ENCODE data around the gene RFT1.
A peak's percentile ranks its signal among the peaks of the same experiment; 100 is the strongest.

Gene RFT1

DNA sequence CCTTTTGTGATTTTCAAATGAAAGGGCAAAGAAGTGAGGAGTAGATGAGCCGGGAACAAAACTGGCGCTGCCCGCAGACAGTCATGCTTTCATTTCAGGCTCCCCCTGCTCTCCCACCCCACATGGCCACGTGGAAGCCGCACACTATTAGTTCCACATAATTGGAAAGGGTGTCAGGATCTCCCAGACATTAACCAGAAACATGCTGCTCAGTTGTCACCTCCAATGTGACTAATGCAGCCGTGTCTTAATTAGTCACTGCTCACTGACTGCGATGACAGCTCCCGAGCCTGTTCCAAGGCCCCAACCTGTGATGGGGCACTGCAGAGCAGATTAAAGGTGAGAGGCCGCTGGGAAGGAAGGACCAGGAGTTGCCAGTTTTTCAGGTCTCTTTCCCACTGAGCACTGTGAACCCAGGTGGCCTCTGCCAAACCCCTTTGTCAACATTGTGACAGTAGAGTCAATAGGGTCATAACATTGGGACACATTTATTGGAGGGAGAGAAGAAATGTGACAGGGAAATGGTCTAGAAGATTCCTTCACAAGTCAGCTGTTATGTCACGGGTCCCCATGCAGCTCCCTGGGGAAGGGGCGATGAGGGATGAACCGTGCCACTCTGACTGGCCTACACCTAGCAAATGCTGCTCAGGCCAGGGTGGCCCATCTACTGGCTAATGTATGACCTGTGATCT lies 45.8 kb downstream of the RFT1 start:
- no peak for DNase-seq

GRCh38 chr3:53083949-53084309 lies 46.3 kb downstream of the RFT1 start:
- DNase-seq, result no peak

DNA sequence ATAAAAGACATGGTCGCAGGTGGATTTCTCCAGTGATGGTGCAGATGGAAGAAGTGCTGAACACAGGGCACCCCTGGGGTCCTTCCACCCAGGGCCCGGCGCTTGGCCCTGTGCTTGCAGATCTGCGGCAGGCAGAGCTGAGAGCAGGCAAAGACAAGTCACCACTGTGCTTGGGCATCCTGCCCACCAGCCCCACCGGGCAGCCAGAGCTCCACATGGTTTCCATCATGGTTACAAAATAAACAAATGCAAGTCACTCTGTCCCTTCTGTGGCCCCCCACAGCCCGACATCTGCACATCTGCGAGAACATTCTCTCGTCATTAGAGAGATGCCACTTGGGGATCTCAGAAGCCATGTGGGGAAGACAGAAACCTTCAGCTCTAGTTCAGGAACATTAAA lies 46.7 kb downstream of the RFT1 start:
- no peak for DNase-seq

GRCh38 chr3:53082736-53083135 lies 47.5 kb downstream of the RFT1 start:
- DNase-seq, result no peak

GRCh38 chr3:53081318-53081717 lies 48.9 kb downstream of the RFT1 start:
- no peak for DNase-seq

DNA sequence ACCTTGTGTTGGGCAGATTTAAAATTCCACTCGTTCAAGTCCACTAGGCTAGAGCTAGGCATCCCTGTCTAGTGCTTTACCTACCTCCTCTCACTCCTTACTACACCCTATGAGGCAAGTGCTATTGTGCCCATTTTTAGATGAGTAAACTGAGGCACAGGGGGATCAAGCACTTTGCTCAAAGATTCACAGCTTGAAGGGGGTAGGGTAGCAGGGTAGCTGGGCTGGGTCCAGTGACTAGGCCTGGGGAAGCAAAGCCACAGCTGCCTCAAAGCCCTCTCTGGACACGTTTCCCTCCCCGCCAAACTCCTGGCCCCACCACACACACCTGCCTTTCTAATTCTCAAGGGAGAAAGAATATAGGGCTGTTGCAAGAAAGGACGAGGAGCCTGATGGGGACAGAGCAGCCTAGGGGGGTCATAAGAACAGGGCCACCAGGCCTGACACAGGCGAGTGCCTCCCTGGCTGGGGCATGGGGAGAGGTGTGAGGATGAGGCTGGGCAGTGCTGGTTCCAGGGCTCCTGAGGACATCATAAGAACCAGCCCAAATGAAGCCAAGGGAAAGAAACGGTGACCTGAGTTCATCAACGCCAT lies 49.5 kb downstream of the RFT1 start:
- no peak for DNase-seq

GRCh38 chr3:53079791-53080555 lies 50.3 kb downstream of the RFT1 start:
- no peak for DNase-seq

- no peak for DNase-seq
Observed at GRCh38 chr3:53079147-53079546, 51.1 kb downstream of the RFT1 start.

DNA sequence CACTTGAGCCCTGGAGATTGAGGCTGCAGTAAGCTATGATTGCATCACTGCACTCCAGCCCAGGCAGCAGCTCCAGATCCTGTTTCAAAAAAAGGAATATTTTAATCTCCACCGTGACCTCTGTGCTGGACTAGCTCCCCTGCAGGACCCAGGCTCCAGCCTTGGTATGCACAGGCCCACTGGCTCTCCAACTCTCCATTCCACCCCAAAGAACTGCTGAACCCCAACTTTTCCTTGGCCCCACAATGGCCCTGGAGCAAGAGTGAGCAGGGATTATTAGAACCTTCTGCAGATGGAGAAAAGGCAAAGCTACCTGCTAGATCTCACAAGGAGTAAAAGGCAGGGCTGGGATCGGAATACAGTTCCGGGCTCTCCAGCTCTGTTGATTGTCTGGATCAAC lies 51.6 kb downstream of the RFT1 start:
- no peak for DNase-seq

- DNase-seq, result no peak
Observed at GRCh38 chr3:53077476-53078220, 52.6 kb downstream of the RFT1 start.

DNA sequence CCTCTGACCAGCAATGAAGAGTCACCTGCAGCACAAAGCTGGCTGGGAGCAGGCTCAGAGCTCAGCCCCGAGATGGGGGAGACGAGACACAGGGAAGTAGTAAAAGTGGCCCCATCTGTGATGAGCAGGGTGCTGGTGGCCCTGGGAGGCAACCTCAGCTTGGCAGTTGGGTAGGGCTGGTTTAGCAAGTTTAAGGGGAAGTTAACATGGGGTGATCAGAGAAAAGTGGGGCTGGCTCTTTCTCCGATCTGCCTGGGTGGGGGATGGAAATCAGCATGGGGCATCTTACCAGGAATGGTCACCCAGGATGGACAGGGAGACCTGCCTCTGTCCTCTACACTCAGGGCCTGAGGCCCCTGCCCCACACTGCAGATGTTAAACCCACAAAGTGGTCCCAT lies 54.5 kb downstream of the RFT1 start:
- no peak for DNase-seq

- DNase-seq, result no peak
Observed at GRCh38 chr3:53074761-53075742, 55.2 kb downstream of the RFT1 start.

GRCh38 chr3:53074366-53074696 lies 55.9 kb downstream of the RFT1 start:
- no peak for DNase-seq

GRCh38 chr3:53073553-53074365 lies 56.5 kb downstream of the RFT1 start:
- no peak for DNase-seq

- peak; percentile 67 for DNase-seq
Observed at GRCh38 chr3:53072653-53073552, 57.3 kb downstream of the RFT1 start.

GRCh38 chr3:53071882-53072431 lies 58.3 kb downstream of the RFT1 start:
- no peak for DNase-seq

- no peak for DNase-seq
Observed at GRCh38 chr3:53069422-53070068, 60.7 kb downstream of the RFT1 start.

DNA sequence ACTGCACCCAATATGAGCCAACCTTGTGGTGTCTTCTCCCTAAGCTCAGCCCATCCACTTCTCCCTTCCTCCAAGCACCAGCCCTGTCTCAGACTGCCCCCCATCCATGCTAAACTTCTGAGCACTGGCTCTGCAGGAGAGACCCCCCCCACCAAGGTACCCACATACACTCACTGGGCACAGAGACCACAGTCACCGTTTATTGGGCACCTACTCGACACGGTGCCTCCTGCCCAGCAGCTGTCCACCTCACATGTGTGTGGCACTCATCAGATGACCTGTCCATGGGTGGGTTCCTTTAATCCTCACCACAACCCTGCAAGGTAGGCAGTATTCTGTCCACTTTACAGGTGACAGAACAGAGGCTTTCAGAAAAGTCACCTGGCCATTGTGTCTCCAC lies 62.1 kb downstream of the RFT1 start:
- no peak for DNase-seq

- no peak for DNase-seq
Observed at GRCh38 chr3:53067567-53067966, 62.7 kb downstream of the RFT1 start.

Data from NK-92 treated with Interleukin-12 subunit alpha and Interleukin-12 subunit beta, amount 100 ng/mL, for 24 hours (cell line).